HS-5 (cell line): ENCODE measurements around the gene CELA2B.
"Not testable (repeated sequence)": the region's sequence is repeated elsewhere in the genome, so short reads cannot be mapped to it uniquely, and the experiment has no call there.

Source experiments
- DNase-seq: peaks from one replicate; pipeline ENCODE4 v3.0.0-alpha.2; 2012; ENCODE audit warnings: low read depth

CELA2B gene

DNA sequence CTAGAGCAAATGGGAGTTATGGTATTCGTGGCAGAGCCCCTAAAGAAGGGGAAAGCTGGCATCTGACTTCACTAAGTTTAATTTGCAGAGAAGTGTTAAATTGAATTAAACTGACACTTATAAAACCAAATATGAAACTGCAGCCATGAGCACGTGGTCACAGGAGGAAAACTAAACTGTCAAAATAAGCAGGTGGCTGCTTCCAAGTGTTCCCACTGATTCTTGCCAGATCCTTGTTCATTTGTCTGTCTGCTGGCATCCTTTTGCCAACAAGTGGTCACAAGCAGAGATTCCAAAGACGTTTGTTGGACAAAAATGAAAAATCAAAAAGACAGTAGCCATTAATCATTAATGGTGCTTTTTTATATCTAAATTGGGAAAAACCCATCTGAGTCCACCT, 6.5 kb upstream of the CELA2B start:
- no peak for DNase-seq

DNA sequence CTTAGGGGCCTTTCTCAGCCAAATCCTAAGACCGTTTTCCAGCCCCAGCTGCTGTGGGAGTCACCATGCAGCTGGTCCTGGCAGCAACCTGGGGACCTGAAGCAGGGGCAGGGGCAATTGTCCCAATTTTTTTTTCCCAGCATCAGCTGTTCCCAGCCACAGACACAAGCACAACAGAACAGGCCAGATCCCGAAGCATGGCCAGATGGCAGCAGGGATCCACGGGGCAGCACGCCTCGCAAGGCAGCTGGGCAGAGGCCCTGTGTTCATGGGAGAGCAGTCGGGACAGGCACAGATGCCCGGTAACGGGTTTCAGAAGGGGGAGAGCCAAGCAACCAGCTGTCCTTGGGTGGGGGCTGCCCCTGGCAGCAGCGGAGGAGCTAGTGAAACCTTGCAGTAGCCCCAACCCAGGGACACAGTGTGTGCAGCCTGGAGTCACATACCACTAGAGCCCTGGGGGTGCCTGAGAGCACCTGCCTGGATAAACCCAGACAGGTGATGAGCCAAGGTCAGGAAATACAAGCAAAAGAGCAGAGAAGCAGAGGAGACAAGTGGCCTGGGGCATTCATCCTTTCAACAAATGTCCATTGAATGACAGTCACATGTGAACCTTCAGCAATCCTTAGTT, 6.0 kb upstream of the CELA2B start:
- DNase-seq = not testable (repeated sequence)

DNA sequence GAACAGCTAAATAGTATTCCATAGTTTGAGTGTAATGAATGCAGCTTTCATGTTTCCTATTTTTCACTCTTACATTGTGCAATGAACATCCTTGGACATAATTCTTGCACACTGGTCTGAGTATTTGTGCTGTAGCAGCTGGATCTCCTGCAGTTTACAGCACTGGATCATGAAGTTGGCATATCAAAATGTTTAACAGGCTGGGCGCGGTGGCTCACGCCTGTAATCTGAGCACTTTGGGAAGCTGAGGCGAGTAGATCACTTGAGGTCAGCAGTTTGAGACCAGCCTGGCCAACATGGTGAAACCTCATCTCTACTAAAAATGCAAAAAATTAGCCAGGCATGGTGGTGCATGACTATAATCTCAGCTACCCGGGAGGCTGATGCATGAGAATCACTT, 4.8 kb upstream of the CELA2B start:
- not testable (repeated sequence) for DNase-seq

DNA sequence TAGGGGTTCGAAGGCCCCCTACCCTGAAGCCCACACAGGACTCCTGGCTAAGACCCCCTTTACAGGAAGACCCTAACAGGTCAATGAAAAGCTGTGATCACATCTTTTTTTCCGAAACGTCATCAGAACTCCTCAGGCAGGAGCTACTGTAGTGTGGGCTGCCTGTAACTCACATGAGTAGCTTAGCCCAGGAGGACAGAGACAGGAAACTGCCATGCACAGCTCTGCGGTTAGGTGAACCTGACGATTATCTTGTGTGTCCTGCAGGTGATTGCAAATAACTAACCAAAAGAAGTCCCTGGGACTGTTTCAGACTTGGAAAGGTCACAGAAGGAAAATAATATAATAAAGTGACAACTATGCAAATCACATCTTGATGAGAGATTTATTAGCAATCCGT, 4.2 kb upstream of the CELA2B start:
- DNase-seq = not testable (repeated sequence)

DNA sequence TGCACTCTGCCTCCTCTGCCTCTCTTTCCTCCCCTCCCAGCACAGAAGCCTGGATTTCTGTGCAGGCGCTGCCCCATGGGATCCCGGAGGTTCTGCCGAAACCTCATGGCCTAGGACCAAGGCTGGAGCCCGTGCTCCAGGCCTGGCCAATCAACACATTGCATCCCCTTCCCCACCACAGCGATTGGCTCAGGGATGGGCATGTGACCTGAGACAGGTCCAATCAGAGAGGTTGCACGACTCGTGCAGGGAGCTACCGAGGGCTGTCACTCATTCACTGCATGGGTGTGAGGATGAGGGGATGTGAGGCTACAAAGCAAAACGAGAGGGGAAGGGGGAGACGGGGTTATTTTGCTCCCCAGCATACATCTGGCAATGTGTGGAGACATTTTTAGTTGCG, 3.3 kb upstream of the CELA2B start:
- no peak for DNase-seq

DNA sequence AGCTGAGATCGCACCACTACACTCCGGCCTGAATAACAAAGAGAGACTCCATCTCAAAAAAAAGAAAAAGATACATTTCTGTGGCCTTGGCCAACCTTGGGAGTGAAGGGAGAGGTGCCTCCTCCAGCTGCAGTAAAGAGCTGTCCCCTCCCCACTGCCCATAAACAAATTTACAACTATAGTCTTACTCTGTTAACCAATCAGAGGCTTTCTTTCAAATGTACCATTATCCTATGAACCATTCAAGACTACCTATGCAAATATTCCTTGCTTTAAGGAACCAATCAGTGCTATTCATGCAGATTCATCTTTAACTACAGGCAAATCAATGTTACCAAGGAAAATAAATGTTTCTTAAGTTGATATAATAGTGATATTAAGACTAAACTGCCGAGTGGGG, 1.0 kb downstream of the CELA2B start:
- no peak for DNase-seq

DNA sequence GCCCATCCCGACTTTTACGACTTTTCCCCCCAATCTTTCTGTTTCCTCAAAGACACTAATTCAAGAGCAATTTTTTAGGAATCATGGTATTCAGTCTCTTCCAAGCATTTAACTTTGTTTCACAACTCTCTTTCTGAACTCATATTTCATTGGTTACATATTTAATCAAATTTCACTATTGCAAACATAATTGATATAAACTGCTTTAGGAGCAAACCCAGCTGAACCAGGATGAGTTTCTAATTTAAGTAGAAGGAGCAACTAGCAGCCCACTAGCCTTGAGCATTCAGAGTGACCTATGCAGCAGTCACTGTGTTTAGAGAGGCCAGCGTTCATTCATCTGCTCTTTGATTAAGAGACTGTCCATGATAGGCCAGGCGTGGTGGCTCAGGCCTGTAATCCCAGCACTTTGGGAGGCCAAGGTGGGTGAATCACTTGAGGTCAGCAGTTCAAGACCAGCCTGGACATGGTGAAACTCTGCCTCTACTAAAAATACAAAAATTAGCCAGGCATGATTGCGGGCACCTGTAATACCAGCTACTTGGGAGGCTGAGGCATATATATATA, 1.8 kb downstream of the CELA2B start:
- DNase-seq = no peak

DNA sequence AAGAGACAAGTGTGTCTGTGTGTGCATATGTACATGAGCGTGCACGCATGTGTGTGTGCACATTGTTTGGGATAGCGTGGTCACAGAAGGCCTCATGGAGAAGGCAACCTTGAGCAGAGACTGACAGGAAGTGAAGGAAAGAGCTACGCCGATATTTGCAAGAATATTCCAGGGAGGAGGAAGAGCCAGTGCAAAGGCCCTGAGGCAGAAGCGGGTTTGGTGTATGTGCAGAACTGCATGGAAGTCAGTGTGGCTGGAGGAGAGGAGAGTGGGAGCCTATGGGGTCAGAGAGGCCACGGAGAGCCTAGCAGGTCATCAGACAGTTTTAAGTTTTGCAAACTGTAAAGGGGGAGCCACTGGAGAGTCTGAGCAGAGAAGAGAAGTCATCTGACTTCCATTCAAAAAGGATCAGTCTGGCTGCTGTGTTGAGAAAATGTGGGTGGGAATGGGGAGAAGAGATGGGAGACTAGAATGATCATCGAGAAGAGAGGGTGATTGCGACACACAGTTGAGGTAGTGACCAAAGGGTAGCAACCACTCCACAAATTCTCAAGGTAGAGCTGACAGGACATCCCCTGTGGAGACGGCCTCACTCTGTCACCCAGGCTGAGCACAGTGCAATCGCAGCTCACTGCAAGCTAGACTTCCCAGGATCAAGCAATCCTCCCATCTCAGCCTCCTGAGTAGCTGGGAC, 3.9 kb downstream of the CELA2B start:
- DNase-seq = no peak

DNA sequence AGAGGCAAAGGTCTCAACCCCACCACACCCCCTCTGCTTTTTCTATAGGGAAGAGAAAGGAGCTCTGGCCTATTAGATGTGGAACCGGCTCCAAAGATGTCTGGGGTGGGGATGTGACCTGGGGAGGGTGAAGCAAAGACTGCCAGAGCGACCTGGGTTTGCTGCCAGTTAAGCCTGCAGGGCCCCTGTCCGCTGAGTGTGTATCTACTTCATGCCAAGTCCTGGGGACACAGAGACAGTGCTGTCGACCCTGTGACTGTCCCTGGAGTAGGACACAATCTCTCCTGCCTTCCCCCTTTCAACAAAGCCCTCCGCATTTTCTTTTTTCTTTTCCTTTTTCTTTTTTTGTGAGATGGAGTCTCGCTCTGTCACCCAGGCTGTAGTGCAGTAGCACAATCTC, 6.6 kb downstream of the CELA2B start:
- DNase-seq = not testable (repeated sequence)

DNA sequence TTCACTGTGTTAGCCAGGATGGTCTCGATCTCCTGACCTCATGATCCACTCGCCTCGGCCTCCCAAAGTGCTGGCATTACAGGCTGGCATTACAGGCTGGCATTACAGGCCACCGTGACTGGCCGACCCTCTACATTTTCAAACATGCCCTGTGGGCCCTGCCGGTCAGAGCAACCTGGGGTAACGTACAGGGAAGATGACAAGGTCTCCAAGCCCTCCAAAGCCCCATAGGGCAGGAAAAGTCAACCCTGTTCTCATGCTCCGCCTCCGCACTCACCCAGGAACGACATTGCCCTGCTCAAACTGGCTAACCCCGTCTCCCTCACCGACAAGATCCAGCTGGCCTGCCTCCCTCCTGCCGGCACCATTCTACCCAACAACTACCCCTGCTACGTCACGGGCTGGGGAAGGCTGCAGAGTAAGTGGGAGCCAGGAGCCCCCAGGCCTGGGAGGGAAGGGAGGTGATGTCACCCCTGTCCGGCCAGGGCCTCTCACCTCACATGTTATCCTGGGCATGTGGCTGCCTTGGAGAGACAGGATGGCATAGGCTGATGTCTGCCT, 7.2 kb downstream of the CELA2B start:
- DNase-seq = not testable (repeated sequence)

DNA sequence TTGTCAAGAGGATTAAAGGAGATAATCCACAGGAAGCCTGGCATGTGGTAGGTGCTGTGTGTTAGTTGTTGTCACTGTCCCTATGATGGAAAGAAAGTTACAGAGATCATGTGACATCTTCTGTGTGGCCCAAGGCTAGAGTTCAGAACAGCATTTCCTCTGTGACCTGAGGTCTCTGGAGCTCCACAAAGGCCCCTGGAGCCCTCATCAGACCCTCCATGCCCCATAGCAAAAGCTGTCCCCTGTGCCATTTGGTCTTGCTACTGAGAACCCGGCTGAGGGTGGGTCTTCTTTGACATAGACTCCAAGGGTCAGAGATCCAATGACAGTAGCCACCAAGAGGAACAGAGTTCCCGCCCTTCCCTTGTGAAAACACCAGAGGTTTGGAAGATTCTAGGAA, 8.1 kb downstream of the CELA2B start:
- no peak for DNase-seq

DNA sequence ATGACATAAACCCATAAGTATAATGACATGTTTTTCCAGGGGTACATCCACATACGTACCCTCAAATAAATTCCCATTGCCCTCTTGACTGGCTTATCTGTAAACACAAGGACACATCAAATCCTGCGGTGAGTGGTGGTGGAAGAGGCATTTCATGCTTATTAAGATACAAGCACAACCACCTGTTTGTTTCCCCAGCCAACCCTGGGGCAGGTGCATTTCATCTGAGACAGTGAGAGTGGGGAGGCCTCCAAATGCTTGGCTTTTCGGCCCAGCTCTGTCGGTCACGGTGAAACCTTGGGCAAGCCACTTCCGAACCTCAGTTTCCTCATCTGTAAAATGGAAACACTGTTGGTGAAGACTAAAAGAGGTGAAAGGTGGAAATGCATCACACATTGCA, 8.5 kb downstream of the CELA2B start:
- DNase-seq = not testable (repeated sequence)

DNA sequence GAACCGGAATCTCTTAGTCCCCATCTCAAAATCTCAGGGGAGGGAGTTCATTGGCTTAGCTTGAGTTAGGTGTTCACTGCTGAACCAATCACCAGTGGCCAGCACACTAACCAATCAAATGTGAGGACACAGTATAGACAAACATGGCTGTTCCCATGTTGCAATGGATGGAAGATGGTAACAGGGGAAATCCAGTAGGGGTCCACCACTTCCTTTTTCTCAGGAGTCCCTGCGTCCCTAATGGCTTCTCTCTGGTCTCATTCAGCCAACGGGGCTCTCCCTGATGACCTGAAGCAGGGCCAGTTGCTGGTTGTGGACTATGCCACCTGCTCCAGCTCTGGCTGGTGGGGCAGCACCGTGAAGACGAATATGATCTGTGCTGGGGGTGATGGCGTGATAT, 9.7 kb downstream of the CELA2B start:
- DNase-seq = no peak

DNA sequence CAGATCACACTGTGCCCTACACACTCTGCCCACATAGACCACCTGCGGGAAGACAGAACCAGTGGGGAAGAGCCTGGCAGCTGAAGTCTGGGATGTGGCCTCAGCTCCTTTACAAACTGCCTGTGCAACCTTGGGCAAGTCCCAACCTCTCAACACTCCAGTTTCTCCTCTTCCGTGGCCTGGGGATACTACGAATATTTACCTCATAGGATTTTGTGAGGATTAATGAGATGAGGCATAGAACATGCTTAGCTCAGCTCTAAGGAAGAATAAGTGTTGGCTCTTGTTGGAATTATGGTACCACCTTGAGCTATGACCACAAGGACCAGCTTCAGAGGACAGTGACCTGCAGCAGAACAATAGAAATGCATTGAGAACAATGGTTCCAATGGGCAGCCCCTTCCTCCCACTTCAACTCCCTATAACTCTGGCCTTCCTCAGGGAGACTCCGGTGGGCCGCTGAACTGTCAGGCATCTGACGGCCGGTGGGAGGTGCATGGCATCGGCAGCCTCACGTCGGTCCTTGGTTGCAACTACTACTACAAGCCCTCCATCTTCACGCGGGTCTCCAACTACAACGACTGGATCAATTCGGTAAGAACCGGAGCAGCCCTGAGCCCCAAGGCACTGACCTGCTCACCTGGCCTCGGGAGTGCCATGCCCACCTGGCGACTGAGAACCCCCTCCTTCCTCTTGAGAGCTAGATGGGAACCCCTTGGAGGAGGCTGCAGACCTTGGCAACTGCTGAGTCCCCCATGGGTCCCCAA, 11.1 kb downstream of the CELA2B start:
- DNase-seq = not testable (repeated sequence)

DNA sequence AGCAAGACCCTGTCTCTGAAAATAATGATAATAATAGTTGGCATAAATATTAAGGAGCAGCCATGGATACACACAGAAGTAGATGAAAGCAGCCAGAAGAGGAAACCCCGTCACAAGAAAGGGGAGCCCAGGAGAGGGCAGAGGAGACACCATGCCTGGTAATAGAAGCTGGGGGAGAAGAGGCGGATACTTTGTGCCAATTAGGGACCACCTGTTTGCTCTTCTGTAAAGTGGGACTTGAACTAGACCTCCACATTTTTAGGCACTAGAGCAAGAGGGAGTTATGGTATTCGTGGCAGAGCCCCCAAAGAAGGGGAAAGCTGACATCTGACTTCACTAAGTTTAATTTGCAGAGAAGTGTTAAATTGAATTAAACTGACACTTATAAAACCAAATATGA, 12.5 kb downstream of the CELA2B start:
- DNase-seq = no peak

DNA sequence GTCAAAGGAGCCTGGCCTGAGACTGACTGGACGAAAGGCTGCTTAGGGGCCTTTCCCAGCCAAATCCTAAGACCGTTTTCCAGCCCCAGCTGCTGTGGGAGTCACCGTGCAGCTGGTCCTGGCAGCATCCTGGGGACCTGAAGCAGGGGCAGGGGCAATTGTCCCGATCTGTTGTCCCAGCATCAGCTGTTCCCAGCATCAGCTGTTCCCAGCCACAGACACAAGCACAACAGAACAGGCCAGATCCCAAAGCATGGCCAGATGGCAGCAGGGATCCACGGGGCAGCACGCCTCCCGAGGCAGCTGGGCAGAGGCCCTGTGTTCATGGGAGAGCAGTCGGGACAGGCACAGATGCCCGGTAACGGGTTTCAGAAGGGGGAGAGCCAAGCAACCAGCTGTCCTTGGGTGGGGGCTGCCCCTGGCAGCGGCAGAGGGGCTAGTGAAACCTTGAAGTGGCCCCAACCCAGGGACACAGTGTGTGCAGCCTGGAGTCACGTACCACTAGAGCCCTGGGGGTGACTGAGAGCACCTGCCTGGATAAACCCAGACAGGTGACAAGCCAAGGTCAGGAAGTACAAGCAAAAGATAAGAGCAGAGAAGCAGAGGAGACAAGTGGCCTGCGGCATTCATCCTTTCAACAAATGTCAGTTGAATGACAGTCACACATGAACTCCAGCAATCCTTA, 13.3 kb downstream of the CELA2B start:
- DNase-seq = no peak

DNA sequence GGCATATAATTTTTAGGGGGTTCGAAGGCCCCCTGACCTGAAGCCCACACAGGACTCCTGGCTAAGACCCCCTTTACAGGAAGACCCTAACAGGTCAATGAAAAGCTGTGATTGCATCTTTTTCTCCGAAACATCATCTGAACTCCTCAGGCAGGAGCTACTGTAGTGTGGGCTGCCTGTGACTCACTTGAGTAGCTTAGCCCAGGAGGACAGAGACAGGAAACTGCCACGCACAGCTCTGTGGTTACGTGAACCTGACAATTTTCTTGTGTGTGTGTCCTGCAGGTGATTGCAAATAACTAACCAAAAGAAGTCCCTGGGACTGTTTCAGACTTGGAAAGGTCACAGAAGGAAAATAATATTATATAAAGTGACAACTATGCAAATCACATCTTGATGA, 15.1 kb downstream of the CELA2B start:
- DNase-seq = not testable (repeated sequence)

DNA sequence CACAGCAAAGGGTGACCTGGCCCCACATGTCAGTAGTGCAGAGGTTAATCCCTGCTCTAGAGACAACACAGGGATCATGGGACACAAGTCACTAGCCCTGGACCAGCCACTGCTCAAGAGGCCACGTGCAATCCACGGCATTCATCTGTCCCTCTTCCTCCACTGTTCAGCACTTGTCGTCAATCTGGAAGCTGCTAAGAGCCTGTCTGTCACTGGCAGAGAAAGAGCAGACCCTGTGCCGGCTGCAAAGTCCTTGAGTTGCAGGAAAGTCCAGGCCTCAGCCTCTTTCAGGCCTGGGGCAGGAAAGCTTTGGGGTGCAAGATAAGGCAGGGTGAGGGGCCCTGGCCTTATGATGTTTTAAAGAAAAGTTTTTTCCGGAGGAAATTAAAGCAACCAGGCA, 16.7 kb downstream of the CELA2B start:
- DNase-seq = no peak

DNA sequence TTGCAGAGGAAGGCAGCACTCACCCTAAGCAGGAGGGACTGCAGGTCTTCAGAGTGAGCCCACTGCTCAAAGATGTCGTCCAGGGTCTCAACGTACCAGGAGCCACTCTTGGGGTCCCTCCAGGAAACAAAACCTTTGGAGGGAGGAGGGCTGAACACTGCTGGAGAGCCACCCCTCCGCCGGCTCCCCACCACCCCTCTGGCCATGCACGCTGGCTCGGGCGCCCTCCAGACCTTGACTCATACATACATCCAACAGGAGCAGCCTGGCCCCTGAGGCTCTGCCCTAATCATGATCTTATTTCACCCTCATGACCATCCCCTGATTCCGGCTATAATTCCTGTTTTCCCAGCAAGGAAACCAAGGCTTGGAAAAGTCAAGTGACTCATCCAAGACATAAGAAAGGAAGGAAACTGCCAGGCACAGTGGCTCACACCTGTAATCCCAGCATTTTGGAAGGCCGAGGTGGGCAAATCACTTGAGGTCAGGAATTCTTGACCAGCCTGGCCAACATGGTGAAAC, 18.0 kb downstream of the CELA2B start:
- DNase-seq = no peak

DNA sequence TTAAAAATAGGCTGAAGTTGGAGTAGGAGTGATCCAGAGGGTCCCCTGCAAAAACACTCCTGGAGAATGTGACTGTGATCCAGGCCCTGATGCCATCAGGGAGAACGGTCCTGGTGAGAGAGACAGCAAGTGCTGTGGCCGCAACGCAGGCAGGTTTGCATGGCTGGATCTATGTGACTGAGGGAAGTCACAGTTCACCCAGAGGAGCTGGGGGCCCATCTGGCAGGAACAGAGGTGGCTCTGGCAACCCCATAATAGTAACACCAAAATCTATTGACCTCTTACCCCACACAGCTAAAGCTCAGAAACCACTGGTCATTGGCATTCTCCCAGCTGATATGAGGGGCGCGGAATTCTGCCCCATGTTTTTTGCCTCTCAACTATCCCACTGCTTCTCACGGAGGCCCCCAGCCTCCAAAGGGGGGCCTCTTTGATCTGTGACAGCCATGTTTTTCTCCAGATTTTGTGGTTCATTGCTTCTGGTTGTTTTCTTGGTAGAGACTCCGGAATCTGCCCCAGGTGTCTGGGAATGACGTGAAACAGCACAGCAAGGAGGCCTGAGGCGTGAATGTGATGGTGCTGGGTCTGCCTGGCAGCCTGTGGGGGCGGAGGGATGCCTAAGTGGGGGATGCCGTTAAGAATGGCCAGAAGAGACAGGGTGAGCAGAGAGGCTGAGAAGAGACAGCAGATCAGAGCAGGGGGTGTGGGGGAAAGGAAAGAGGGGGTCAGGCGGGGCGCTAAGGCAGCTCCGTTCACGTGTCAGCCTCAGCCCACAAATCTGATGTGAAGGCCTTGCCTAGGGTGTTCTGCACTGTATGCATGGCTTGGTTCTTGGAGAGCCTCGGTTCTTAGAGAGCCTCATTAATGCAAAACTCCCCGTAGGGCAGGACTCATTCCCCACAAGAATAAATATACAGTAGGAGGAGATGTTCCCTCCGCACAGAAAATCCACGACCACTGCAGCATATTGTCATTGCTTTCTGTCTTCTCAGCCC, 24.6 kb downstream of the CELA2B start:
- DNase-seq = no peak
